WTC11 (cell line): Measurements from ENCODE around the gene TANGO6. TPM values are rescaled to one million over a fixed set of nuclear protein-coding genes. Genes with fewer than 3 reads are reported as not detected.

Source experiments
- ATAC-seq: fragments of 200-7000 bp; cut with Tn5 transposase; 2 replicates; pipeline ENCODE4 v1.10.0; 2021; ENCODE audit warnings: mild to moderate bottlenecking, moderate library complexity
- CTCF ChIA-PET: fragments of 300-600 bp; sonication (Branson Sonifier 250); formaldehyde crosslinking; loops from one replicate; lab custom pipeline; 2021; ENCODE audit warnings: antibody characterized with exemption; lab: Charles Lee
- POLR2A ChIA-PET: fragments of 350-600 bp; sonication (Branson Sonifier 250); formaldehyde crosslinking; loops from one replicate; lab custom pipeline; 2021; ENCODE audit warnings: antibody characterized with exemption; lab: Charles Lee
- DNase-seq: peaks from one replicate; pipeline ENCODE4 v3.0.0; 2021; ENCODE audit warnings: low spot score
- H3K27ac Mint-ChIP-seq: 2 replicates; pipeline ENCODE4 v1.8.0; 2021; ENCODE audit warnings: mixed read lengths
- H3K27me3 Mint-ChIP-seq: 2 replicates; pipeline ENCODE4 v1.8.0; 2021; ENCODE audit warnings: low read depth, mild to moderate bottlenecking, moderate library complexity, mixed read lengths
- H3K36me3 Mint-ChIP-seq: 2 replicates; pipeline ENCODE4 v1.8.0; 2021; ENCODE audit warnings: mixed read lengths
- H3K4me1 Mint-ChIP-seq: 2 replicates; pipeline ENCODE4 v1.8.0; 2022; ENCODE audit warnings: mixed read lengths
- H3K4me3 Mint-ChIP-seq: 2 replicates; pipeline ENCODE4 v1.8.0; 2021; ENCODE audit warnings: mild to moderate bottlenecking, moderate library complexity, mixed read lengths
- H3K9me3 Mint-ChIP-seq: 2 replicates; pipeline ENCODE4 v1.8.0; 2021; ENCODE audit warnings: mixed read lengths
- CREM ChIP-seq: sonication (generic); formaldehyde crosslinking; IDR thresholded peaks from 2 replicates; pipeline ENCODE4 v1.8.1; 2022; ENCODE audit warnings: mild to moderate bottlenecking, missing genetic modification reagents, moderate library complexity
- ELF4 ChIP-seq: sonication (generic); formaldehyde crosslinking; IDR thresholded peaks from 2 replicates; pipeline ENCODE4 v1.8.1; 2022; ENCODE audit warnings: low read depth, mild to moderate bottlenecking, moderate library complexity, missing genetic modification reagents
- ESRRA ChIP-seq: sonication (generic); formaldehyde crosslinking; IDR thresholded peaks from 2 replicates; pipeline ENCODE4 v1.8.1; 2022; ENCODE audit warnings: mild to moderate bottlenecking, missing genetic modification reagents, borderline replicate concordance
- HMGA2 ChIP-seq: fragments of 250-450 bp; sonication (Bioruptor Pico); IDR thresholded peaks from 2 replicates; pipeline ENCODE4 v1.4.0; 2021; ENCODE audit warnings: mild to moderate bottlenecking, moderate library complexity
- IRF2 ChIP-seq: sonication (generic); formaldehyde crosslinking; IDR thresholded peaks from 2 replicates; pipeline ENCODE4 v1.8.0; 2022; ENCODE audit warnings: low read depth, missing genetic modification reagents, borderline replicate concordance
- JAZF1 ChIP-seq: fragments of 250-450 bp; sonication (Bioruptor Pico); IDR thresholded peaks from 2 replicates; pipeline ENCODE4 v1.9.0; 2021; ENCODE audit warnings: moderate library complexity, mild to moderate bottlenecking, inconsistent platforms
- NR1H2 ChIP-seq: sonication (generic); formaldehyde crosslinking; IDR thresholded peaks from 2 replicates; pipeline ENCODE4 v1.9.0; 2021; ENCODE audit warnings: mild to moderate bottlenecking, moderate library complexity, missing genetic modification reagents
- PRRX2 ChIP-seq: fragments of 250-450 bp; sonication (Bioruptor Pico); IDR thresholded peaks from 2 replicates; pipeline ENCODE4 v1.8.0; 2021; ENCODE audit warnings: mild to moderate bottlenecking
- ZNF219 ChIP-seq: sonication (generic); formaldehyde crosslinking; IDR thresholded peaks from 2 replicates; pipeline ENCODE4 v1.8.0; 2023; ENCODE audit warnings: missing genetic modification reagents, mild to moderate bottlenecking, borderline replicate concordance
- ZNF232 ChIP-seq: sonication (generic); formaldehyde crosslinking; IDR thresholded peaks from 2 replicates; pipeline ENCODE4 v1.8.0; 2022; ENCODE audit warnings: mild to moderate bottlenecking, missing genetic modification reagents
- total RNA-seq: library from RNA; stranded (reverse); gene quantifications from 3 replicates; pipeline ENCODE4 v1.2.3, GENCODE V29; 2021
- TF ChIP-seq, protein P1 (sequence below): fragments of 250-450 bp; sonication (Bioruptor Pico); IDR thresholded peaks from 2 replicates; pipeline ENCODE4 v1.8.0; 2021; ENCODE audit warnings: mild to moderate bottlenecking
- TF ChIP-seq, protein P2 (sequence below): sonication (generic); formaldehyde crosslinking; IDR thresholded peaks from 2 replicates; pipeline ENCODE4 v1.8.1; 2023; ENCODE audit warnings: mild to moderate bottlenecking, missing genetic modification reagents, borderline replicate concordance
- TF ChIP-seq, protein P3 (sequence below): sonication (generic); formaldehyde crosslinking; IDR thresholded peaks from 2 replicates; pipeline ENCODE4 v1.8.1; 2022; ENCODE audit warnings: low read depth, mild to moderate bottlenecking, moderate library complexity, missing genetic modification reagents, borderline replicate concordance
- TF ChIP-seq, protein P4 (sequence below): sonication (generic); formaldehyde crosslinking; IDR thresholded peaks from 2 replicates; pipeline ENCODE4 v1.8.1; 2022; ENCODE audit warnings: low read depth, missing genetic modification reagents, borderline replicate concordance
- TF ChIP-seq, protein P5 (sequence below): sonication (generic); formaldehyde crosslinking; IDR thresholded peaks from 2 replicates; pipeline ENCODE4 v1.8.1; 2023; ENCODE audit warnings: mild to moderate bottlenecking, missing genetic modification reagents, moderate library complexity
- TF ChIP-seq, protein P6 (sequence below): sonication (generic); formaldehyde crosslinking; IDR thresholded peaks from 2 replicates; pipeline ENCODE4 v1.8.0; 2022; ENCODE audit warnings: mild to moderate bottlenecking, missing genetic modification reagents

The TANGO6 gene
- total RNA-seq, 1 experiment from 2014 or later, result 15.6 TPM

DNA sequence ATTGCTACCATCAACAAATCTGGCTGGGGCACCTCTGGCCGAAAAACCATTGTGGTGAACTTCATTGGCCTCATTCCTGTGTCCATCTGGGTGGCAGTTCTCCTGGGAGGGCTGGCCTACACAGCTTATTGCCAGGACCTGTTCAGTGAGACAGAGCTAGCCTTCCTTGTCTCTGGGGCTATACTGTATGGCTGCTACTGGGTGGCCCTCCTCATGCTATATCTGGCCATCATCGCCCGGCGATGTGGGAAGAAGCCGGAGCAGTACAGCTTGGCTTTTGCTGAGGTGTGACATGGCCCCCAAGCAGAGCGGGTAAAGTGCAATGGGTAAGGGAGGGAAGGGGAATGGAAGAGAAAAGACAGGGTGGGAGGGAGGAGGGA lies 271.6 kb downstream of the TANGO6 start:
- Mint-ChIP-seq H3K4me3 (no peak overlapping the region), H3K27me3 (no peaks in the 10 kb centered on the region), H3K36me3 (peaks cover 85% of the 10 kb centered on the region), H3K9me3 (no peaks in the 10 kb centered on the region), H3K27ac (peak overlapping the region; percentile 89), H3K4me1 (peaks cover 20% of the 10 kb centered on the region)
- POLR2A ChIA-PET, result no interaction called here
- TF ChIP-seq JAZF1 (CRISPR knock-in tag), result no peak
- TF ChIP-seq, protein P1, sequence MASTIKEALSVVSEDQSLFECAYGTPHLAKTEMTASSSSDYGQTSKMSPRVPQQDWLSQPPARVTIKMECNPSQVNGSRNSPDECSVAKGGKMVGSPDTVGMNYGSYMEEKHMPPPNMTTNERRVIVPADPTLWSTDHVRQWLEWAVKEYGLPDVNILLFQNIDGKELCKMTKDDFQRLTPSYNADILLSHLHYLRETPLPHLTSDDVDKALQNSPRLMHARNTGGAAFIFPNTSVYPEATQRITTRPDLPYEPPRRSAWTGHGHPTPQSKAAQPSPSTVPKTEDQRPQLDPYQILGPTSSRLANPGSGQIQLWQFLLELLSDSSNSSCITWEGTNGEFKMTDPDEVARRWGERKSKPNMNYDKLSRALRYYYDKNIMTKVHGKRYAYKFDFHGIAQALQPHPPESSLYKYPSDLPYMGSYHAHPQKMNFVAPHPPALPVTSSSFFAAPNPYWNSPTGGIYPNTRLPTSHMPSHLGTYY (CRISPR knock-in tag), result no peak
- TF ChIP-seq, protein P2, sequence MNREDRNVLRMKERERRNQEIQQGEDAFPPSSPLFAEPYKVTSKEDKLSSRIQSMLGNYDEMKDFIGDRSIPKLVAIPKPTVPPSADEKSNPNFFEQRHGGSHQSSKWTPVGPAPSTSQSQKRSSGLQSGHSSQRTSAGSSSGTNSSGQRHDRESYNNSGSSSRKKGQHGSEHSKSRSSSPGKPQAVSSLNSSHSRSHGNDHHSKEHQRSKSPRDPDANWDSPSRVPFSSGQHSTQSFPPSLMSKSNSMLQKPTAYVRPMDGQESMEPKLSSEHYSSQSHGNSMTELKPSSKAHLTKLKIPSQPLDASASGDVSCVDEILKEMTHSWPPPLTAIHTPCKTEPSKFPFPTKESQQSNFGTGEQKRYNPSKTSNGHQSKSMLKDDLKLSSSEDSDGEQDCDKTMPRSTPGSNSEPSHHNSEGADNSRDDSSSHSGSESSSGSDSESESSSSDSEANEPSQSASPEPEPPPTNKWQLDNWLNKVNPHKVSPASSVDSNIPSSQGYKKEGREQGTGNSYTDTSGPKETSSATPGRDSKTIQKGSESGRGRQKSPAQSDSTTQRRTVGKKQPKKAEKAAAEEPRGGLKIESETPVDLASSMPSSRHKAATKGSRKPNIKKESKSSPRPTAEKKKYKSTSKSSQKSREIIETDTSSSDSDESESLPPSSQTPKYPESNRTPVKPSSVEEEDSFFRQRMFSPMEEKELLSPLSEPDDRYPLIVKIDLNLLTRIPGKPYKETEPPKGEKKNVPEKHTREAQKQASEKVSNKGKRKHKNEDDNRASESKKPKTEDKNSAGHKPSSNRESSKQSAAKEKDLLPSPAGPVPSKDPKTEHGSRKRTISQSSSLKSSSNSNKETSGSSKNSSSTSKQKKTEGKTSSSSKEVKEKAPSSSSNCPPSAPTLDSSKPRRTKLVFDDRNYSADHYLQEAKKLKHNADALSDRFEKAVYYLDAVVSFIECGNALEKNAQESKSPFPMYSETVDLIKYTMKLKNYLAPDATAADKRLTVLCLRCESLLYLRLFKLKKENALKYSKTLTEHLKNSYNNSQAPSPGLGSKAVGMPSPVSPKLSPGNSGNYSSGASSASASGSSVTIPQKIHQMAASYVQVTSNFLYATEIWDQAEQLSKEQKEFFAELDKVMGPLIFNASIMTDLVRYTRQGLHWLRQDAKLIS (CRISPR knock-in tag), result no peak
- TF ChIP-seq, protein P3, sequence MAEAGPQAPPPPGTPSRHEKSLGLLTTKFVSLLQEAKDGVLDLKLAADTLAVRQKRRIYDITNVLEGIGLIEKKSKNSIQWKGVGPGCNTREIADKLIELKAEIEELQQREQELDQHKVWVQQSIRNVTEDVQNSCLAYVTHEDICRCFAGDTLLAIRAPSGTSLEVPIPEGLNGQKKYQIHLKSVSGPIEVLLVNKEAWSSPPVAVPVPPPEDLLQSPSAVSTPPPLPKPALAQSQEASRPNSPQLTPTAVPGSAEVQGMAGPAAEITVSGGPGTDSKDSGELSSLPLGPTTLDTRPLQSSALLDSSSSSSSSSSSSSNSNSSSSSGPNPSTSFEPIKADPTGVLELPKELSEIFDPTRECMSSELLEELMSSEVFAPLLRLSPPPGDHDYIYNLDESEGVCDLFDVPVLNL (CRISPR knock-in tag), result no peak
- TF ChIP-seq ZNF232, result no peak
- no peak for ATAC-seq
- DNase-seq, result peak; percentile 4
- CTCF ChIA-PET, result no interaction called here

DNA sequence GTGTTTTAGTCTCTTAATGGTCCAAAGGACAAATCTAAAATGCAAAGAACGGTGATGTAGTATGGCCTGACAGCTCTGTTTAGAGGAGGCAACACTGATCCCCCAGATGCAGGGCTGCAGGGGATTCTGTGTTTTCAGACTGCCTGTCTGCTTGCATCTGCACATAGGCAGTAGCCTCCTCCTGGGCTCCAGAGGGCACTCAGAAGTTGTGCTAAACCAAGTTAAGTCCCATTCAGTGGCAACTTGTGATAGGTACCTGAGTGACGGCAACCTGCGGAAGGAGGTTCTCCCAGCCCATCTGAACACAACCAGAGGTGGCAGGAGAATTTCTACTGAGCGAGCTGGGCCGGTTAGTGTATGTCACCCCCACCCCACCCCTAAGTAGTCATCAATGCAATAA lies 272.0 kb downstream of the TANGO6 start:
- peaks cover 88% of the 10 kb centered on the region for H3K36me3 Mint-ChIP-seq
- peak; percentile 5 for DNase-seq
- POLR2A ChIA-PET, result no interaction called here
- H3K4me1 Mint-ChIP-seq, result peaks cover 20% of the 10 kb centered on the region
- no peaks in the 10 kb centered on the region for H3K27me3 Mint-ChIP-seq
- H3K27ac Mint-ChIP-seq, result no peak overlapping the region
- ATAC-seq, result no peak
- CTCF ChIA-PET, result interaction anchor here (0.9 kb wide), 2 partner anchors 12 to 14 kb away, joined by 4 to 6 read pairs; no protein-coding TSS in a partner anchor
- no peaks in the 10 kb centered on the region for H3K9me3 Mint-ChIP-seq
- TF ChIP-seq CREM (CRISPR knock-in tag) (no peak), HMGA2 (CRISPR knock-in tag) (no peak), ZNF219 (CRISPR knock-in tag) (no peak), IRF2 (CRISPR knock-in tag) (no peak), NR1H2 (no peak), ESRRA (no peak), PRRX2 (no peak), ELF4 (no peak)
- TF ChIP-seq, protein P4, sequence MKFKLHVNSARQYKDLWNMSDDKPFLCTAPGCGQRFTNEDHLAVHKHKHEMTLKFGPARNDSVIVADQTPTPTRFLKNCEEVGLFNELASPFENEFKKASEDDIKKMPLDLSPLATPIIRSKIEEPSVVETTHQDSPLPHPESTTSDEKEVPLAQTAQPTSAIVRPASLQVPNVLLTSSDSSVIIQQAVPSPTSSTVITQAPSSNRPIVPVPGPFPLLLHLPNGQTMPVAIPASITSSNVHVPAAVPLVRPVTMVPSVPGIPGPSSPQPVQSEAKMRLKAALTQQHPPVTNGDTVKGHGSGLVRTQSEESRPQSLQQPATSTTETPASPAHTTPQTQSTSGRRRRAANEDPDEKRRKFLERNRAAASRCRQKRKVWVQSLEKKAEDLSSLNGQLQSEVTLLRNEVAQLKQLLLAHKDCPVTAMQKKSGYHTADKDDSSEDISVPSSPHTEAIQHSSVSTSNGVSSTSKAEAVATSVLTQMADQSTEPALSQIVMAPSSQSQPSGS (CRISPR knock-in tag), result no peak
- TF ChIP-seq, protein P5, sequence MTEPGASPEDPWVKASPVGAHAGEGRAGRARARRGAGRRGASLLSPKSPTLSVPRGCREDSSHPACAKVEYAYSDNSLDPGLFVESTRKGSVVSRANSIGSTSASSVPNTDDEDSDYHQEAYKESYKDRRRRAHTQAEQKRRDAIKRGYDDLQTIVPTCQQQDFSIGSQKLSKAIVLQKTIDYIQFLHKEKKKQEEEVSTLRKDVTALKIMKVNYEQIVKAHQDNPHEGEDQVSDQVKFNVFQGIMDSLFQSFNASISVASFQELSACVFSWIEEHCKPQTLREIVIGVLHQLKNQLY (CRISPR knock-in tag), result no peak
- TF ChIP-seq, protein P6, sequence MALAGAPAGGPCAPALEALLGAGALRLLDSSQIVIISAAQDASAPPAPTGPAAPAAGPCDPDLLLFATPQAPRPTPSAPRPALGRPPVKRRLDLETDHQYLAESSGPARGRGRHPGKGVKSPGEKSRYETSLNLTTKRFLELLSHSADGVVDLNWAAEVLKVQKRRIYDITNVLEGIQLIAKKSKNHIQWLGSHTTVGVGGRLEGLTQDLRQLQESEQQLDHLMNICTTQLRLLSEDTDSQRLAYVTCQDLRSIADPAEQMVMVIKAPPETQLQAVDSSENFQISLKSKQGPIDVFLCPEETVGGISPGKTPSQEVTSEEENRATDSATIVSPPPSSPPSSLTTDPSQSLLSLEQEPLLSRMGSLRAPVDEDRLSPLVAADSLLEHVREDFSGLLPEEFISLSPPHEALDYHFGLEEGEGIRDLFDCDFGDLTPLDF, result no peak
- TF ChIP-seq, protein P1 (CRISPR knock-in tag), result no peak
- H3K4me3 Mint-ChIP-seq, result no peak overlapping the region
